ENCODE measurements around the gene SLIT3. TPM values are rescaled to one million over a fixed set of nuclear protein-coding genes. Genes with fewer than 3 reads are reported as not detected.

SLIT3 gene
- total RNA-seq, 1 experiment from 2014 or later: 0.10 TPM

DNA sequence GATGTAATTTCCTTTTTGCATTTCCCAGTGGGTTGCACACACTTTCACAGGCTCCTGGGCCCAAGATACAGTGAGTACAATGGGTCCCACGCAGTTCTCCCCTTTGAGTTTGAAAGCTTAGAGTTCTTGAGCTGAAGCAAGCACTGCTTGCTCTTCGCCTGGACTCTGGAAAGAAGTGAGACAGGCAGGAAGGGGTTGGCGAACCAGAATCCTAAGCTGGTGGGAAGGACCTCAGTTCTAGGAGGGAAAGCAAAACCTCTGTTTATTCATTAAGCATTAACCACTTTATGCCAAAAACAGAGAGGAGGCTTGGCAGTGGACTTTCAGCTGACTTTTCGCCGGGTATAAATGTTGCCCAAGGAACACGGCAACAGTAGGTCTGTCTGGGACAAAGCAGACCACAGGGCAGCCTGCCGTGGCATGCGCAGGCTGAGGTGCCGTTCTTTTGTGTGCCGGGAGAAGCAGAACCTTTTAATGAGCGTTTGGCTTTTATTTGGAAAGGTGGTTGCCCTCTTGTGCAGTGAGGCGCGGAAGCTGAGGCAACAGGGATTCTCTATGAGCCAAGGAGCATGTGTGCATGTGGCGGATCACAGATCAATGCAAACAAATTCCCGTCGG lies 481.8 kb downstream of the SLIT3 start:
- no peaks in the 10 kb centered on the region for H3K9me2 ChIP-seq (ENCODE audit: insufficient read depth)
- H3K79me2 ChIP-seq (ENCODE audit: insufficient read depth, low read length): no peaks in the 10 kb centered on the region
- BruUV-seq (replicated peaks): no TSS peak
- POLR2A ChIA-PET: no interaction called here
- CTCF ChIA-PET: no interaction called here
- TF ChIP-seq CBX3 (IDR thresholded peaks at IDR 0.05; ENCODE audit: low read depth) (no peak), POLR2A (IDR thresholded peaks at IDR 0.05; ENCODE audit: borderline replicate concordance, extremely low read depth, insufficient read depth, insufficient read length) (no peak), EGR1 (IDR thresholded peaks at IDR 0.05; ENCODE audit: low read depth) (no peak), RAD21 (IDR thresholded peaks at IDR 0.05; ENCODE audit: low read depth) (no peak), ELF1 (IDR thresholded peaks at IDR 0.05; ENCODE audit: borderline replicate concordance, low read depth) (no peak), SIN3A (IDR thresholded peaks at IDR 0.05; ENCODE audit: low read depth) (no peak), SRF (IDR thresholded peaks at IDR 0.05; ENCODE audit: low read depth) (no peak), YY1 (IDR thresholded peaks at IDR 0.05; ENCODE audit: extremely low read depth, insufficient replicate concordance, low read depth, low read length) (no peak), TCF7L2 (IDR thresholded peaks at IDR 0.05; ENCODE audit: borderline replicate concordance, extremely low read depth, insufficient read depth, insufficient read length) (no peak), FOSL1 (IDR thresholded peaks at IDR 0.05; ENCODE audit: low read depth) (no peak), EZH2 (IDR thresholded peaks at IDR 0.05) (no peak)
- TF ChIP-seq, protein P1, sequence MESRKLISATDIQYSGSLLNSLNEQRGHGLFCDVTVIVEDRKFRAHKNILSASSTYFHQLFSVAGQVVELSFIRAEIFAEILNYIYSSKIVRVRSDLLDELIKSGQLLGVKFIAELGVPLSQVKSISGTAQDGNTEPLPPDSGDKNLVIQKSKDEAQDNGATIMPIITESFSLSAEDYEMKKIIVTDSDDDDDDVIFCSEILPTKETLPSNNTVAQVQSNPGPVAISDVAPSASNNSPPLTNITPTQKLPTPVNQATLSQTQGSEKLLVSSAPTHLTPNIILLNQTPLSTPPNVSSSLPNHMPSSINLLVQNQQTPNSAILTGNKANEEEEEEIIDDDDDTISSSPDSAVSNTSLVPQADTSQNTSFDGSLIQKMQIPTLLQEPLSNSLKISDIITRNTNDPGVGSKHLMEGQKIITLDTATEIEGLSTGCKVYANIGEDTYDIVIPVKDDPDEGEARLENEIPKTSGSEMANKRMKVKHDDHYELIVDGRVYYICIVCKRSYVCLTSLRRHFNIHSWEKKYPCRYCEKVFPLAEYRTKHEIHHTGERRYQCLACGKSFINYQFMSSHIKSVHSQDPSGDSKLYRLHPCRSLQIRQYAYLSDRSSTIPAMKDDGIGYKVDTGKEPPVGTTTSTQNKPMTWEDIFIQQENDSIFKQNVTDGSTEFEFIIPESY (IDR thresholded peaks at IDR 0.05; ENCODE audit: extremely low read depth, insufficient replicate concordance, low read length): no peak
- TF ChIP-seq, protein P2, sequence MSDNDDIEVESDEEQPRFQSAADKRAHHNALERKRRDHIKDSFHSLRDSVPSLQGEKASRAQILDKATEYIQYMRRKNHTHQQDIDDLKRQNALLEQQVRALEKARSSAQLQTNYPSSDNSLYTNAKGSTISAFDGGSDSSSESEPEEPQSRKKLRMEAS (IDR thresholded peaks at IDR 0.05): no peak
- no peaks in the 10 kb centered on the region for H3K4me1 ChIP-seq (ENCODE audit: control insufficient read depth in 1 of 2, insufficient read depth in 2 of 2, low read length in 2 of 2)
- H3K36me3 ChIP-seq (ENCODE audit: control insufficient read depth in 1 of 2, insufficient read depth in 2 of 2, low read length in 2 of 2): no peaks in the 10 kb centered on the region
- intact Hi-C loops (cut with micrococcal nuclease): no loop called here
- DNase-seq (ENCODE audit: low read depth, low spot score) (no peak), ATAC-seq (no peak)
- no peak overlapping the region for H3K9ac ChIP-seq (ENCODE audit: low read length)
- no peak overlapping the region for H2AFZ ChIP-seq (ENCODE audit: low read depth, low read length, poor library complexity, severe bottlenecking)
- H3K27ac ChIP-seq (ENCODE audit: low read depth, low read length): no peak overlapping the region
- no peak overlapping the region for H3K4me2 ChIP-seq (ENCODE audit: low read length)
- H3K4me3 ChIP-seq (replicated peaks in 1 of 2; ENCODE audit: low read depth in 1 of 2, low read length in 2 of 2): no peak overlapping the region
- H3K9me3 ChIP-seq (ENCODE audit: control insufficient read depth in 1 of 2, insufficient read depth in 1 of 2, low read depth in 1 of 2, low read length in 2 of 2): no peaks in the 10 kb centered on the region
- peaks cover 86% of the 10 kb centered on the region for H3K27me3 ChIP-seq (ENCODE audit: insufficient read depth, low read length)
- RAD21 ChIA-PET (ENCODE audit: low non-redundant PET in 1 of 2, low total read pairs in 2 of 2, uncharacterized antibody in 2 of 2, unreplicated experiment in 2 of 2): no interaction called here
- H4K20me1 ChIP-seq (ENCODE audit: insufficient read depth): no peaks in the 10 kb centered on the region

Measured in HCT116 (cell line).